ENCODE results near the gene CNGA1. TPM values are rescaled to one million over a fixed set of nuclear protein-coding genes. Genes with fewer than 3 reads are reported as not detected.

CNGA1 gene
- total RNA-seq, 1 experiment from 2014 or later, result 1.0 TPM

DNA sequence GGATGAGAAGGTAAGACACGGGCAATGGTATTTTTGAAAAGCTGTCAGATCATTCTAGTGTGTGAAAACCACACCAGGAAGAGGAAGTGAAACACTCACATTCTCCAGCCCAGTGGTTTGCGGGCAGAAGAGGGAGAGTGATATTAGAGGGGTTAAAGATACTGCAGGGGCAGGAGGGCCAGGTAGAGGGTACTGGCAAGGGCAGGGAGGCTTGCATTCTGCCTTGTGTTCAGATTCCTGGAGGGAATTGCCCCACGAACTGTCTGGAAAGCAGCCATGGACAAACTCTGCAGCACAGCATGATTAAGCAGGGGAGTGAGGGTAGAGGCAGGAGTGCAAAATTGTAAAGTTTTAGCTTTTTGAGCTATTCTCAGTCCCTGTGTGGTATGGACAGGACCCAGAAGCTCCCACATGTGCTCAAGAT is 31.0 kb upstream of the CNGA1 start:
- Histone ChIP-seq H4K8ac (replicated peaks; ENCODE audit: insufficient read length, low read depth, low read length) (no peak overlapping the region), H3K23me2 (ENCODE audit: insufficient read length, low read depth, low read length, poor library complexity, severe bottlenecking) (no peaks in the 10 kb centered on the region), H3K56ac (ENCODE audit: insufficient read length, low read depth, low read length) (no peak overlapping the region), H3K4me1 (ENCODE audit: insufficient read depth, low read length) (no peaks in the 10 kb centered on the region), H2BK120ac (ENCODE audit: low read depth, low read length, poor library complexity, severe bottlenecking) (no peak overlapping the region), H2BK5ac (ENCODE audit: insufficient read length, low read length) (no peak overlapping the region), H4K91ac (ENCODE audit: insufficient read length, low read depth, low read length) (no peak overlapping the region), H2BK12ac (ENCODE audit: insufficient read length, low read depth, low read length) (no peak overlapping the region), H3K14ac (ENCODE audit: insufficient read depth, low read length) (no peak overlapping the region), H3K79me1 (ENCODE audit: insufficient read depth, low read depth, low read length, poor library complexity, severe bottlenecking) (no peaks in the 10 kb centered on the region), H2BK20ac (ENCODE audit: low read depth, low read length, poor library complexity, severe bottlenecking) (no peak overlapping the region), H3K4ac (ENCODE audit: low read depth, low read length) (no peak overlapping the region), H2AK5ac (ENCODE audit: insufficient read length, low read length) (no peak overlapping the region), H3K9ac (ENCODE audit: extremely low read depth, insufficient read length, low read length) (no peak overlapping the region), H3K23ac (ENCODE audit: insufficient read length, low read depth, low read length) (no peak overlapping the region), H4K5ac (ENCODE audit: insufficient read length, low read depth, low read length) (no peak overlapping the region), H3T11ph (ENCODE audit: low read length) (no peak overlapping the region), H3K18ac (ENCODE audit: insufficient read length, low read depth, low read length) (no peak overlapping the region), H4K20me1 (ENCODE audit: control insufficient read depth, insufficient read depth, insufficient read length) (no peaks in the 10 kb centered on the region), H2BK15ac (ENCODE audit: low read depth, low read length) (no peak overlapping the region), H3K79me2 (ENCODE audit: insufficient read depth, low read length) (no peaks in the 10 kb centered on the region), H3K27me3 (ENCODE audit: insufficient read depth, low read length) (no peaks in the 10 kb centered on the region), H2AFZ (ENCODE audit: low read length) (no peak overlapping the region), H3K9me3 (ENCODE audit: control insufficient read depth, low read depth, low read length) (no peaks in the 10 kb centered on the region), H3K27ac (ENCODE audit: insufficient read length, low read depth, low read length) (no peak overlapping the region), H3K4me2 (ENCODE audit: insufficient read depth, insufficient read length, low read length) (no peak overlapping the region)
- TF ChIP-seq, protein P1, sequence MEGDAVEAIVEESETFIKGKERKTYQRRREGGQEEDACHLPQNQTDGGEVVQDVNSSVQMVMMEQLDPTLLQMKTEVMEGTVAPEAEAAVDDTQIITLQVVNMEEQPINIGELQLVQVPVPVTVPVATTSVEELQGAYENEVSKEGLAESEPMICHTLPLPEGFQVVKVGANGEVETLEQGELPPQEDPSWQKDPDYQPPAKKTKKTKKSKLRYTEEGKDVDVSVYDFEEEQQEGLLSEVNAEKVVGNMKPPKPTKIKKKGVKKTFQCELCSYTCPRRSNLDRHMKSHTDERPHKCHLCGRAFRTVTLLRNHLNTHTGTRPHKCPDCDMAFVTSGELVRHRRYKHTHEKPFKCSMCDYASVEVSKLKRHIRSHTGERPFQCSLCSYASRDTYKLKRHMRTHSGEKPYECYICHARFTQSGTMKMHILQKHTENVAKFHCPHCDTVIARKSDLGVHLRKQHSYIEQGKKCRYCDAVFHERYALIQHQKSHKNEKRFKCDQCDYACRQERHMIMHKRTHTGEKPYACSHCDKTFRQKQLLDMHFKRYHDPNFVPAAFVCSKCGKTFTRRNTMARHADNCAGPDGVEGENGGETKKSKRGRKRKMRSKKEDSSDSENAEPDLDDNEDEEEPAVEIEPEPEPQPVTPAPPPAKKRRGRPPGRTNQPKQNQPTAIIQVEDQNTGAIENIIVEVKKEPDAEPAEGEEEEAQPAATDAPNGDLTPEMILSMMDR (conservative IDR thresholded peaks at IDR 0.05), result no peak
- H3K27ac Mint-ChIP-seq, result no peak overlapping the region
- peaks cover 0 to 2% of the 10 kb centered on the region in 2 experiments; a peak in 1 of 5 replicates for H3K9me3 Mint-ChIP-seq
- H3K4me1 Mint-ChIP-seq, result peaks cover 13 to 19% of the 10 kb centered on the region in 2 experiments
- peaks cover 0 to 2% (median 1%) of the 10 kb centered on the region in 3 experiments; a peak in 2 of 7 replicates for H3K36me3 Mint-ChIP-seq (ENCODE audit: insufficient read depth in 1 of 3, low read depth in 3 of 3)
- WGBS (ENCODE audit: extremely low coverage, insufficient read length, low lambda C conversion rate), result no CpG with 5 or more reads among the region's 3 CpGs
- peaks cover 2% of the 10 kb centered on the region; the same call in 1 of the 2 replicates for H3K27me3 Mint-ChIP-seq (ENCODE audit: low read depth)
- no peak for DNase-seq
- H3K4me3 Mint-ChIP-seq, result no peak overlapping the region
